GM12873 (cell line): ENCODE results near the gene TSPAN17.

Experiments used
- CTCF ChIP-seq: IDR thresholded peaks from 2 replicates; pipeline ENCODE4 v1.5.1; 2012; ENCODE audit warnings: low read depth, mild to moderate bottlenecking, moderate library complexity, low read length, control low read depth; ENCODE audit not compliant: insufficient read depth; ENCODE audit errors: missing control alignments

TSPAN17 gene

GRCh38 chr5:176638437-176638836, 8.8 kb upstream of the TSPAN17 start:
- TF ChIP-seq CTCF, result no peak

- no peak for TF ChIP-seq CTCF
Observed at GRCh38 chr5:176639208-176639607, 8.1 kb upstream of the TSPAN17 start.

- no peak for TF ChIP-seq CTCF
Observed at GRCh38 chr5:176639981-176640380, 7.3 kb upstream of the TSPAN17 start.

- no peak for TF ChIP-seq CTCF
Observed at GRCh38 chr5:176640616-176641015, 6.7 kb upstream of the TSPAN17 start.

- no peak for TF ChIP-seq CTCF
Observed at GRCh38 chr5:176642675-176643490, 4.4 kb upstream of the TSPAN17 start.

- no peak for TF ChIP-seq CTCF
Observed at GRCh38 chr5:176643491-176644219, 3.6 kb upstream of the TSPAN17 start.

GRCh38 chr5:176644294-176644693, 3.0 kb upstream of the TSPAN17 start:
- TF ChIP-seq CTCF, result no peak
